H1 (cell line): ENCODE results near the gene AP4M1. TPM values are rescaled to one million over a fixed set of nuclear protein-coding genes. Genes with fewer than 3 reads are reported as not detected.

Experiments used
- CTCF ChIA-PET: fragments of 300-600 bp; sonication (Branson Sonifier 250); formaldehyde crosslinking; loops from one replicate; lab custom pipeline; 2021; ENCODE audit not compliant: partially characterized antibody; lab: Charles Lee
- POLR2A ChIA-PET: fragments of 300-600 bp; sonication (Branson Sonifier 250); formaldehyde crosslinking; loops from one replicate; lab custom pipeline; 2021; ENCODE audit warnings: inconsistent platforms; ENCODE audit not compliant: partially characterized antibody; lab: Charles Lee
- DNase-seq, 2 experiments: peaks; one replicate each; pipeline versions ENCODE4 v3.0.0 to v3.0.0-alpha.2; 2010 to 2022; ENCODE audit warnings: low spot score in 2 of 2, low read depth in 1 of 2, mixed read lengths in 1 of 2
- FAIRE-seq: peaks from 2 replicates; lab custom pipeline; 2011; peaks lifted over from hg19 to GRCh38; lab: Jason Lieb, UNC
- H2AFZ ChIP-seq: 2 replicates; pipeline ENCODE4 v1.8.1; 2012; ENCODE audit warnings: low read length, inconsistent platforms
- H2AK5ac ChIP-seq: 2 replicates; pipeline ENCODE4 v1.6.1; 2013; ENCODE audit warnings: low read depth, low read length
- H2BK120ac ChIP-seq: replicated peaks from 2 replicates; pipeline ENCODE3; 2013; ENCODE audit warnings: low read depth, low read length, inconsistent platforms
- H2BK12ac ChIP-seq: 2 replicates; pipeline ENCODE4 v1.6.1; 2013; ENCODE audit warnings: low read depth, low read length
- H2BK15ac ChIP-seq: 2 replicates; pipeline ENCODE4 v1.6.1; 2013; ENCODE audit warnings: low read length
- H2BK20ac ChIP-seq: 2 replicates; pipeline ENCODE4 v1.6.1; 2013; ENCODE audit warnings: low read length
- H2BK5ac ChIP-seq: 2 replicates; pipeline ENCODE4 v1.6.1; 2013; ENCODE audit warnings: low read depth, low read length
- H3K14ac ChIP-seq: 2 replicates; pipeline ENCODE4 v1.6.1; 2013; ENCODE audit warnings: inconsistent platforms; ENCODE audit not compliant: insufficient read length
- H3K18ac ChIP-seq: 2 replicates; pipeline ENCODE4 v1.6.1; 2013; ENCODE audit warnings: low read length; ENCODE audit errors: extremely low read depth
- H3K23ac ChIP-seq: 2 replicates; pipeline ENCODE4 v1.6.1; 2013; ENCODE audit warnings: inconsistent platforms; ENCODE audit not compliant: insufficient read length
- H3K23me2 ChIP-seq: 2 replicates; pipeline ENCODE4 v1.6.1; 2013; ENCODE audit warnings: low read depth, low read length
- H3K27ac ChIP-seq: 2 replicates; pipeline ENCODE4 v1.6.1; 2011; ENCODE audit warnings: low read depth, low read length, inconsistent platforms
- H3K27me3 ChIP-seq, 4 experiments: replicated peaks in 1 of 4; 1 replicate in 1 of 4; 2 replicates in 3 of 4; pipeline versions ENCODE4 v1.6.1 to v1.8.1; 2011 to 2013; ENCODE audit warnings: low read length in 3 of 4, mild to moderate bottlenecking in 3 of 4, inconsistent platforms in 2 of 4, mixed read lengths in 2 of 4, moderate library complexity in 1 of 4; ENCODE audit not compliant: control insufficient read depth in 3 of 4, insufficient read depth in 3 of 4; ENCODE audit errors: extremely low read depth in 1 of 4
- H3K36me3 ChIP-seq, 4 experiments: 2 replicates each; pipeline versions ENCODE4 v1.6.1 to v1.8.1; 2011 to 2013; ENCODE audit warnings: mild to moderate bottlenecking in 4 of 4, low read length in 3 of 4, moderate library complexity in 2 of 4, control low read depth in 1 of 4, inconsistent platforms in 1 of 4; ENCODE audit not compliant: insufficient read depth in 4 of 4, control insufficient read depth in 2 of 4
- H3K4ac ChIP-seq: replicated peaks from 2 replicates; pipeline ENCODE3; 2013; ENCODE audit warnings: low read length, low read depth, mixed read lengths, inconsistent platforms; ENCODE audit not compliant: insufficient read length
- H3K4me1 ChIP-seq, 4 experiments: replicated peaks in 1 of 4; 1 replicate in 1 of 4; 2 replicates in 3 of 4; pipeline versions ENCODE4 v1.6.1 to v1.8.1; 2011 to 2013; ENCODE audit warnings: low read length in 3 of 4, inconsistent platforms in 2 of 4, mixed read lengths in 1 of 4; ENCODE audit not compliant: insufficient read depth in 4 of 4, control insufficient read depth in 3 of 4
- H3K4me2 ChIP-seq, 2 experiments: 2 replicates each; pipeline versions ENCODE4 v1.6.1 to v1.8.1; 2011 to 2013; ENCODE audit warnings: low read depth in 2 of 2, low read length in 2 of 2, control low read depth in 1 of 2, inconsistent platforms in 1 of 2, mild to moderate bottlenecking in 1 of 2; ENCODE audit not compliant: insufficient read depth in 1 of 2
- H3K4me3 ChIP-seq, 4 experiments: fragments of 200-600, 300-600 bp in 1 of 4; sonication (generic), shearing (Covaris generic), sonication (Bioruptor Twin) in 1 of 4; 2 replicates each; pipeline versions ENCODE4 v1.5.1 to v1.8.1; 2011 to 2016; ENCODE audit warnings: low read length in 4 of 4, low read depth in 3 of 4, control low read depth in 2 of 4, inconsistent platforms in 2 of 4, mild to moderate bottlenecking in 2 of 4, mixed read lengths in 1 of 4, moderate library complexity in 1 of 4; ENCODE audit not compliant: insufficient read depth in 2 of 4; ENCODE audit errors: extremely low read depth in 1 of 4
- H3K56ac ChIP-seq: replicated peaks from 2 replicates; pipeline ENCODE3; 2013; ENCODE audit warnings: low read depth, mild to moderate bottlenecking, mixed read lengths, low read length, inconsistent platforms; ENCODE audit not compliant: insufficient read length
- H3K79me1 ChIP-seq: 2 replicates; pipeline ENCODE4 v1.6.1; 2013; ENCODE audit warnings: low read depth, low read length, control low read depth
- H3K79me2 ChIP-seq, 2 experiments: 2 replicates each; pipeline versions ENCODE4 v1.6.1 to v1.8.1; 2012 to 2013; ENCODE audit warnings: low read length in 2 of 2, mild to moderate bottlenecking in 2 of 2, inconsistent platforms in 1 of 2; ENCODE audit not compliant: insufficient read depth in 2 of 2, control insufficient read depth in 1 of 2
- H3K9ac ChIP-seq, 4 experiments: replicated peaks in 1 of 4; 1 replicate in 1 of 4; 2 replicates in 3 of 4; pipeline versions ENCODE4 v1.6.1 to v1.8.1; 2011 to 2013; ENCODE audit warnings: low read depth in 3 of 4, low read length in 3 of 4, control low read depth in 2 of 4, mild to moderate bottlenecking in 2 of 4, moderate library complexity in 2 of 4, inconsistent platforms in 1 of 4; ENCODE audit errors: extremely low read depth in 1 of 4
- H3K9me3 ChIP-seq, 2 experiments: 2 replicates each; pipeline versions ENCODE4 v1.6.1 to v1.8.1; 2012 to 2013; ENCODE audit warnings: mild to moderate bottlenecking in 2 of 2, moderate library complexity in 2 of 2, control low read depth in 1 of 2, inconsistent platforms in 1 of 2, low read depth in 1 of 2, low read length in 1 of 2, mixed read lengths in 1 of 2; ENCODE audit not compliant: insufficient read depth in 2 of 2
- H4K20me1 ChIP-seq, 2 experiments: replicated peaks in 1 of 2; 2 replicates each; pipeline versions ENCODE3 to v1.8.1; 2011 to 2013; ENCODE audit warnings: inconsistent platforms in 2 of 2, low read length in 2 of 2, mild to moderate bottlenecking in 1 of 2; ENCODE audit not compliant: insufficient read depth in 2 of 2, control insufficient read depth in 1 of 2
- H4K5ac ChIP-seq: 2 replicates; pipeline ENCODE4 v1.6.1; 2013; ENCODE audit warnings: low read length, low read depth, mixed read lengths, inconsistent platforms; ENCODE audit not compliant: insufficient read length
- H4K8ac ChIP-seq: 2 replicates; pipeline ENCODE4 v1.8.0; 2013; ENCODE audit warnings: mild to moderate bottlenecking, moderate library complexity, low read length, inconsistent platforms; ENCODE audit not compliant: insufficient read depth; ENCODE audit errors: extremely low read depth
- H4K91ac ChIP-seq: replicated peaks from 2 replicates; pipeline ENCODE3; 2013; ENCODE audit warnings: low read length, mixed read lengths, inconsistent platforms; ENCODE audit not compliant: insufficient read length
- MAX ChIP-seq: IDR thresholded peaks from 2 replicates; pipeline ENCODE4 v1.6.1; 2012; ENCODE audit warnings: inconsistent platforms
- TAF7 ChIP-seq: optimal IDR thresholded peaks from 2 replicates; pipeline ENCODE3; 2011; ENCODE audit warnings: low read depth, mild to moderate bottlenecking, inconsistent platforms, low read length, moderate library complexity, borderline replicate concordance
- USF2 ChIP-seq: IDR thresholded peaks from 2 replicates; pipeline ENCODE4 v1.6.1; 2011; ENCODE audit warnings: low read length, improper control_type of control experiment
- WGBS, 2 experiments: shearing (Covaris generic) in 1 of 2; methylation state at CpG; one replicate each; pipeline versions ENCODE4 v1.1.6 to v1.1.7; 2013 to 2015; ENCODE audit warnings: low lambda C conversion rate in 2 of 2, mixed read lengths in 2 of 2, inconsistent platforms in 1 of 2, low coverage in 1 of 2, missing lambda C conversion rate in 1 of 2; ENCODE audit not compliant: insufficient replicate concordance in 2 of 2, insufficient coverage in 1 of 2, insufficient read length in 1 of 2; ENCODE audit errors: extremely low coverage in 1 of 2, missing lambda C conversion rate in 1 of 2; 5-methylcytosine and 5-hydroxymethylcytosine counted together
- polyA plus RNA-seq, 7 experiments: library from polyadenylated mRNA; depleted of rRNA in 3 of 7; stranded (reverse) in 5 of 7; unstranded in 2 of 7; fragments of >200 nt in 5 of 7; fragments of 200-250 nt in 2 of 7; gene quantifications; 1 replicate in 5 of 7; 2 replicates in 1 of 7; 4 replicates in 1 of 7; pipeline versions ENCODE4 v1.2.1 to v1.2.3, GENCODE V29; 2011 to 2013; ENCODE audit warnings: missing spikeins in 2 of 7, mixed read lengths in 2 of 7
- total RNA-seq: library from RNA; stranded (reverse); fragmentation: NEBNext Ultra II Directional; extraction: Animal tissue kit (Norgen Biotek cat#: 25700); gene quantifications from 2 replicates; pipeline ENCODE4 v1.2.1, GENCODE V29; 2021

Gene AP4M1
- total and polyA plus RNA-seq, 2 of the 8 experiments (the other 6 are each of a cell fraction or from before 2014, with no cell fraction given) = 15.2 to 16.6 TPM

GRCh38 chr7:100141555-100141949 lies 40.1 kb downstream of the AP4M1 start:
- POLR2A ChIA-PET = interaction anchor here (0.6 to 1.4 kb wide), 5 partner anchors 9 to 40 kb away, joined by 3 to 9 read pairs (median 3); partner anchors contain the start of genes AP4M1 and MCM7
- Histone ChIP-seq H2AFZ (no peak overlapping the region), H3K14ac (no peak overlapping the region), H2BK15ac (no peak overlapping the region), H4K8ac (no peak overlapping the region), H3K23me2 (no peaks in the 10 kb centered on the region), H3K27me3 (no peaks in the 10 kb centered on the region), H2BK20ac (no peak overlapping the region), H3K4ac (no peak overlapping the region), H3K4me1 (peaks cover 0 to 2% (median 0%) of the 10 kb centered on the region in 4 experiments; a peak in 1 of 7 replicates), H3K36me3 (no peaks in the 10 kb centered on the region), H2AK5ac (no peak overlapping the region), H3K79me2 (no peaks in the 10 kb centered on the region), H3K56ac (no peak overlapping the region), H3K4me2 (no peak overlapping the region), H4K91ac (no peak overlapping the region), H3K18ac (no peak overlapping the region), H3K79me1 (no peaks in the 10 kb centered on the region), H2BK5ac (no peak overlapping the region), H4K20me1 (no peaks in the 10 kb centered on the region), H3K27ac (no peak overlapping the region), H2BK12ac (no peak overlapping the region), H3K23ac (no peak overlapping the region), H3K9ac (no peak overlapping the region), H2BK120ac (no peak overlapping the region), H3K4me3 (no peak overlapping the region)
- 87% methylated on average over 3 of the region's 3 CpGs; no CpG with 5 or more reads in 1 of the 2 experiments for WGBS, 2 experiments
- CTCF ChIA-PET = interaction anchor here (1.0 to 10.2 kb wide), 4 partner anchors 9 to 76 kb away, joined by 3 to 108 read pairs (median 6); no protein-coding TSS in a partner anchor
- no peak for DNase-seq
- TF ChIP-seq USF2 = no peak
- TF ChIP-seq MAX = no peak
- TF ChIP-seq TAF7 = no peak
- TF ChIP-seq, all 59 proteins: peak for 0
- Histone ChIP-seq H3K9me3 (no peaks in the 10 kb centered on the region), H4K5ac (no peak overlapping the region)
- no peak for FAIRE-seq
